ENCODE data around the gene PTPRK.

PTPRK gene

DNA sequence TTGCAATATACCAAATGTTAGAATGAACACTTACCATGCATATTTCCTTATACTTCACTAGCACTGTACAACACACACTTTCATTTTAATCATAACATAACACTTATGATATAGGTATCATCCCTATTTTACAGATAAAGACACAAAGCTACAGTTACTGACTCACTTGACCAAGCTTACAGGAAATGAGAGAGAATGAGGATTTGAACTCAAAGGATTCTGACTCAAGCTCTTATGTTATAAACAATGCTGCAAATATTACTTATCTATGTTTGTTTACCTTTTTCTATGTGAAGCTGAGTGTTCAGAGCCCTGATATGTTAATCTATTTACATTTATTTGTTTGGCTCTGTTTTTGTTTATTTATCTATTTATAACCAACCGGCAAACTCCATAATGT lies 245.4 kb downstream of the PTPRK start:
- Histone ChIP-seq H3K4me3 (ENCODE audit: low read depth, low read length, poor library complexity, severe bottlenecking) (no peak overlapping the region), H3K79me2 (ENCODE audit: insufficient read depth, low read length) (no peaks in the 10 kb centered on the region), H4K20me1 (ENCODE audit: insufficient read depth, low read length) (no peaks in the 10 kb centered on the region), H3K4me2 (ENCODE audit: low read length) (no peak overlapping the region), H3K9me3 (ENCODE audit: low read length) (no peaks in the 10 kb centered on the region), H3K27ac (ENCODE audit: low read depth, low read length, poor library complexity, severe bottlenecking) (no peak overlapping the region), H2AFZ (ENCODE audit: low read length) (no peak overlapping the region), H3K9ac (ENCODE audit: low read length) (no peak overlapping the region), H3K4me1 (ENCODE audit: insufficient read depth, low read length, severe bottlenecking) (no peaks in the 10 kb centered on the region), H3K9me2 (ENCODE audit: low read depth, low read length) (no peaks in the 10 kb centered on the region), H3K27me3 (ENCODE audit: insufficient read depth, low read length) (no peaks in the 10 kb centered on the region), H3F3A (ENCODE audit: insufficient read depth, low read length) (no peaks in the 10 kb centered on the region), H3K36me3 (ENCODE audit: insufficient read depth, low read length) (no peaks in the 10 kb centered on the region)
- no peak for TF ChIP-seq EZH2 (IDR thresholded peaks at IDR 0.05; ENCODE audit: borderline replicate concordance, low read length)
- TF ChIP-seq, protein P1, sequence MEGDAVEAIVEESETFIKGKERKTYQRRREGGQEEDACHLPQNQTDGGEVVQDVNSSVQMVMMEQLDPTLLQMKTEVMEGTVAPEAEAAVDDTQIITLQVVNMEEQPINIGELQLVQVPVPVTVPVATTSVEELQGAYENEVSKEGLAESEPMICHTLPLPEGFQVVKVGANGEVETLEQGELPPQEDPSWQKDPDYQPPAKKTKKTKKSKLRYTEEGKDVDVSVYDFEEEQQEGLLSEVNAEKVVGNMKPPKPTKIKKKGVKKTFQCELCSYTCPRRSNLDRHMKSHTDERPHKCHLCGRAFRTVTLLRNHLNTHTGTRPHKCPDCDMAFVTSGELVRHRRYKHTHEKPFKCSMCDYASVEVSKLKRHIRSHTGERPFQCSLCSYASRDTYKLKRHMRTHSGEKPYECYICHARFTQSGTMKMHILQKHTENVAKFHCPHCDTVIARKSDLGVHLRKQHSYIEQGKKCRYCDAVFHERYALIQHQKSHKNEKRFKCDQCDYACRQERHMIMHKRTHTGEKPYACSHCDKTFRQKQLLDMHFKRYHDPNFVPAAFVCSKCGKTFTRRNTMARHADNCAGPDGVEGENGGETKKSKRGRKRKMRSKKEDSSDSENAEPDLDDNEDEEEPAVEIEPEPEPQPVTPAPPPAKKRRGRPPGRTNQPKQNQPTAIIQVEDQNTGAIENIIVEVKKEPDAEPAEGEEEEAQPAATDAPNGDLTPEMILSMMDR (IDR thresholded peaks at IDR 0.05; ENCODE audit: low read length): no peak

- no peaks in the 10 kb centered on the region for H3K36me3 ChIP-seq (ENCODE audit: insufficient read depth, low read length)
- no peaks in the 10 kb centered on the region for H3K4me1 ChIP-seq (ENCODE audit: insufficient read depth, low read length, severe bottlenecking)
- no peak overlapping the region for H3K27ac ChIP-seq (ENCODE audit: low read depth, low read length, poor library complexity, severe bottlenecking)
- no peaks in the 10 kb centered on the region for H3K79me2 ChIP-seq (ENCODE audit: insufficient read depth, low read length)
- no peak overlapping the region for H3K4me2 ChIP-seq (ENCODE audit: low read length)
- H3K9me2 ChIP-seq (ENCODE audit: low read depth, low read length): no peaks in the 10 kb centered on the region
- no peak overlapping the region for H2AFZ ChIP-seq (ENCODE audit: low read length)
- H3F3A ChIP-seq (ENCODE audit: insufficient read depth, low read length): no peaks in the 10 kb centered on the region
- H3K4me3 ChIP-seq (ENCODE audit: low read depth, low read length, poor library complexity, severe bottlenecking): no peak overlapping the region
- H4K20me1 ChIP-seq (ENCODE audit: insufficient read depth, low read length): no peaks in the 10 kb centered on the region
- H3K9me3 ChIP-seq (ENCODE audit: low read length): no peaks in the 10 kb centered on the region
- no peaks in the 10 kb centered on the region for H3K27me3 ChIP-seq (ENCODE audit: insufficient read depth, low read length)
- TF ChIP-seq, protein P1 (IDR thresholded peaks at IDR 0.05; ENCODE audit: low read length): no peak
- TF ChIP-seq EZH2 (IDR thresholded peaks at IDR 0.05; ENCODE audit: borderline replicate concordance, low read length): no peak
- no peak overlapping the region for H3K9ac ChIP-seq (ENCODE audit: low read length)
These were observed 248.9 kb downstream of the PTPRK start for GRCh38 chr6:128271527-128271926.

- no peaks in the 10 kb centered on the region for H3K79me2 ChIP-seq (ENCODE audit: insufficient read depth, low read length)
- no peak overlapping the region for H3K27ac ChIP-seq (ENCODE audit: low read depth, low read length, poor library complexity, severe bottlenecking)
- no peaks in the 10 kb centered on the region for H3K27me3 ChIP-seq (ENCODE audit: insufficient read depth, low read length)
- H3K9me2 ChIP-seq (ENCODE audit: low read depth, low read length): no peaks in the 10 kb centered on the region
- no peak overlapping the region for H3K4me2 ChIP-seq (ENCODE audit: low read length)
- H2AFZ ChIP-seq (ENCODE audit: low read length): no peak overlapping the region
- no peaks in the 10 kb centered on the region for H3K36me3 ChIP-seq (ENCODE audit: insufficient read depth, low read length)
- no peak overlapping the region for H3K9ac ChIP-seq (ENCODE audit: low read length)
- H3K4me3 ChIP-seq (ENCODE audit: low read depth, low read length, poor library complexity, severe bottlenecking): no peak overlapping the region
- H3K9me3 ChIP-seq (ENCODE audit: low read length): no peaks in the 10 kb centered on the region
- H3F3A ChIP-seq (ENCODE audit: insufficient read depth, low read length): no peaks in the 10 kb centered on the region
- no peaks in the 10 kb centered on the region for H3K4me1 ChIP-seq (ENCODE audit: insufficient read depth, low read length, severe bottlenecking)
- no peaks in the 10 kb centered on the region for H4K20me1 ChIP-seq (ENCODE audit: insufficient read depth, low read length)
- TF ChIP-seq, protein P1 (IDR thresholded peaks at IDR 0.05; ENCODE audit: low read length): no peak
- TF ChIP-seq EZH2 (IDR thresholded peaks at IDR 0.05; ENCODE audit: borderline replicate concordance, low read length): no peak
These were observed 249.4 kb downstream of the PTPRK start for GRCh38 chr6:128271011-128271410.
